GM04503 (cell line): ENCODE data around the gene PPBP.
A peak's percentile ranks its signal among the peaks of the same experiment; 100 is the strongest.

Experiments
- DNase-seq: peaks from one replicate; pipeline ENCODE4 v3.0.0-alpha.2; 2012; ENCODE audit warnings: low read depth

The PPBP gene, protein sequence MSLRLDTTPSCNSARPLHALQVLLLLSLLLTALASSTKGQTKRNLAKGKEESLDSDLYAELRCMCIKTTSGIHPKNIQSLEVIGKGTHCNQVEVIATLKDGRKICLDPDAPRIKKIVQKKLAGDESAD

DNA sequence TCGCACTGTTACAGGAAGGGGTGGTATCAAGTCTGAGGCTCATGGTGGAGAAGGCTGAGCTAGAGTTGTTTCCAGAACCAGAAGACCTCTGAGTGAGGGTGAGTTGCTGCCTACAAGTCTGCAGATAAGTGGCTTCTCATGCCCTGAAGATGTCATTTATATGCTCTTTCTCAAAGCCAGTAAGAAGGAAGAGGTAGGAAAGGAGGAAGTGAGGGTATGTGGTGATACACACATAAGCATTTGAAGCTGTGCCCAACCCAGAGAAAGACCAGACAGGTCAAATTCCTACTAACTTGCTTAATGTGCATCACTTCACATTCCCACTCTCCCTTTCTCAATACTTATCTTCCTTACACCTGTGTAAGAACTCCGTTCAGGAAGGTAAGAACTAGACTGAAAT, at the start of gene PPBP:
Gene PPBP, minus strand, starts transcription at position 130 of the 400 bp plus-strand sequence. Its CDS starts 87 bp downstream, at position 43.
- no peak for DNase-seq

DNA sequence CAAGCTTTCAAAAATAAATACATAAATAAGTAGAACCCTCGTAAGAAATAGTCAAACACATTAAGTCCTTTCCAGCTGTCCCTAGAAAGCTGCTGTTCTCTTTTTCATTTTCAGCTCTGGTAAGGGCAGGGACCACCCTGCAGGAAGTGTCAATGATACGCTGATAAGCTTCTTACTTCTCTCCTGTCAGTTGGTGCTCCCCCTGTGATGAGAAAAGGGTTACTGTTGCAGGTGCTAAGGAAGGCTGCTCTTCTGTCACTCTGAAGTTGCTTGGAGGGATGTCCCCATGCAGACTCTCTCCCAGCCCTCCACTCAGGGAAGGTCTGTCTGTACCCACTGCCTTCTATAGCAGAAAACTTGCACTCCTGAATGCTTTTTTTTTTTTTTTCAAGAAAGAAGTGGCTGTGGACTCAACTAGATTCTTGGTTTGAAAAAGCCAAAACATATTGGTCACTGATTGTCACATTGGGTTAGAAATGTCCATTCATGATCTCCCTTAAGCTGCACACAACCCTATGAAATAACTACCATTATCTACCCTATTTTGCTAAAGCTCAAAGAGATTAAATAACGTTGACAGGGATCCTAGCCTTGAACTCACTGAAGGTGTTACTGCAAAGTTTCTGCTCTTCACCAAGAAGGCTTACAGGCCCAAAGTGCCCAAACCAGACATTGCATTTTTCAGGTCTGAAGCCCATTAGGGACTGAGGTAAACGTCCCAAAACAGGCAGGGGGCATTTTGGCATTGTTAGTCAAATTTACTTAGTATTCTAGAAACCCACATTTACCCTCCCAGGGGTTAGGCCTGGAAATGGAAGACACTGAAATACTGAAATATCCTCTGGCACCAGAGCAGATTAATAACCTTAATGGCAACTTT, 49.3 kb upstream of the PPBP start:
- DNase-seq = no peak

DNA sequence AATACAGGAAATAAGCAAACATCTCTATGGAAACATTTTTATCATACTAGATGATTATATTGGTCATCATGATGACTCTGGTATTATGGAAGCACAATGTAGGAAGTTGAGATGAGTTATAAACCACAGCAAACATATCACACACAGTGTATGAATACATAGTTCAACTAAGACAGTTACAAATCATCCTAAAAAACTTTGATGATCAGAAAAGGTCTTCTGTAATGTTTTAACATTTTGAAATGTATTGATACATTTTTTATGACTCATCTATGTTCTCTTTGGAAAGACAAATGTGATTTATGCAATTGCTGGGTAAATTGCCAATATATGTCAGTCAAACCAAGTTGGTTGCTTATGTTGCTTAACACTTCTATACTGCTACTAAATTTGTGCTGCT, 45.7 kb upstream of the PPBP start:
- no peak for DNase-seq

DNA sequence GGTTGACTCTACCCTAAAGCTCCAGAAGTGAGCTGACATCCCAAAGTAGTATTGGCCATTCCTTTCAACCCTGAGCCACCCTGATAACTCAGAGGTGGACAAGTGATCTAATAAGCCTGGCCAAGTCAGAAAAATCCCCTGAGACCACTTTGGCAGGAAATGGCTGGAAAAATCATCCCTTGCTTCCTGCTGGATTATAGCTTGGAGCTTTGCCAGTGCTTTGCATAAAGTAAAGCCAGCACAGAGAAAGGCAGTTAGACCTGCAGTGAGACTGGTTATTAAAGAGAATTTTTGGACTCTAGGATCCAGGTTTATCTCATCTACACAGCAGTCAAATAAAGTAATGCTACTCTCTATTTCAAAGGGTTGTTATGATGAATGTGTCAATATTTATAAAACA, 44.1 kb upstream of the PPBP start:
- no peak for DNase-seq

DNA sequence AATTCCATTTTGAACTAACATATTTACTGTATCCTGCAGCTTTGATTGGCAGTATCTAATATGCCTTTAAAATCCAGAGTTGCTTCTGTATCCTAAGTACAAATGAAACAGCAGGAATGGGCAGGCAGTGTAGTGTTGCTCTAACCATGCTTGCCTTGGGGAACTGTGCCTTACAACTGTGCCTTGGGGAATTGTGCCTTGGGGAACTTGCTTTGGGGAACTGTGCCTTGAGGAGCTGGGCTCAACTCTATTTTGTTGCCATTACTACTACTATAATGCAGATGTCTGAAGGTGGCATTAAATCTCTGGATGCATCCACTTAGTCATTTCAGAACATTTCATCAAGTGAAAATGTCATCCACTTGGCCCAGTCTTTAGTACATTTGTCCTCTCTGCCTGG, 43.6 kb upstream of the PPBP start:
- DNase-seq = no peak

DNA sequence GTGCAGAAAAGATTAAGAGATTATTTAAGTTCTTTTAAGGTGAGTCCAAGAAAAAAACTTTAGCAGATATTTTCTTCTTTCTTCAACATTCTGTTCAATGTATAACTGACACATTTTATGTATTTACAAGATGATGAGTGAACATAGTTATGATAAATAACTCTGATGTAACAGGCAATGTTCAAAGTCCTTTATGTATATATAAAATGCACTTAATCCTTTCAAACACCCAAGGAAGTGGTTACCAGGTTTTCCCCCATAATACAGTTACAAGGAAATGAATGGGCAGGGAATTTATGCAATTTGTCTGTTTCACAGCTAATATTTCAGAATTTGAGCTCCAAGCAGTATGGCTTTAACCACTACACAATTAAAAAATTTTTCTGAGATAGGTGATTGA, 42.3 kb upstream of the PPBP start:
- no peak for DNase-seq

DNA sequence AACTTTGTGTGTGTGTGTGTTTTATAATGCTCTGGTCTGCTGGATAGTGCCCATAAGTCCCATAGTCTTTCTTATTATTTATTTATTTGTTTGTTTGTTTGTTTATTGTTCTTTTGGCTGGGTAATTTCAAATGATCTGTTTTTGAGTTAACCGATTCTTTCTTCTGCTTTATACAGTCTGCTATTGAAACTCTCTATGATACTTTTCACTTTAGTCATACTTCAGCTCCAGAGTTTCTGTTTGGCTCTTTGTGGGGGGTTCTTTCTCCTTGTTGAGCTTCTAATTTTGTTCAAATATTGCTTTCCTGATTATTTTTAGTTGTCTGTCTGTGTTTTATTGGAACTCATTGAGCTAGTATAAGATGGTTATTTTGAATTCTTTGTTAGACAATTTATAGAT, 40.5 kb upstream of the PPBP start:
- DNase-seq = no peak

DNA sequence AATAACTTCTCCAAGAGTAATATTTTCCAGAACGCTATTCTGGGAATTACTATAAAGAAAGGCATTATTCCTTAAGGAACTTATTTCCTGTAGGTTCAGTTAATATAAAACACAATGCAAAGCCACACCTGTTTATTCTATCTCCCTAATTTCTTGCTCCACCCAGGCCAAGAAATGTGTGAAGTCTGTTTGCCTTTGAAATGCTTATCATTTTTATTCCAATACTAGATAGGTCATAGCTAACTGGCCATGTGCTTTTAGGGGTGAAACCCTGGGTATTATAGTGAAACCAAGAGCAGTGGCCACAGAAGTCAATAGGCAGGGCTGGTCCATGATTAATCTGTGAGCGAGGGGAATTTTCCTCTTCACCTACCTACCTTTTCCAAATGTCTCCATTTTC, 35.7 kb upstream of the PPBP start:
- no peak for DNase-seq

DNA sequence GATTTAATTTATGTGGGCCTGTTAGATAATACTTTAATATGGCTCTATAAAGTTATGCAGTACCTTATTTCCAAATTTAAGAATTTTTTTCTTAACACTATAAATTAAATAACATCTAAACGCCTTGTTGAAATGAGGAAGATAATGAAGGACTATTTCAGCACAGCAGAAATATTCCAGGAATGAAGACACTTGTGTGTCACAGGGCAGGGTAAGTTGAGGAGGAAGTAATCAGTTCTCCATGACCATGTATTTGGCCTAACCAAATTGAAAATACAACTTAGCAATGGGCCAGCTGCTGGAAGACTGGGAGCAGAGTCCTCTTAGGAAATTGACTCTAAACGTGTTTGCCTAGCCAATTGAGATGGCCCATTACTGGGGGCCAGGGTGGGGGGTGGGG, 33.6 kb upstream of the PPBP start:
- DNase-seq = no peak

DNA sequence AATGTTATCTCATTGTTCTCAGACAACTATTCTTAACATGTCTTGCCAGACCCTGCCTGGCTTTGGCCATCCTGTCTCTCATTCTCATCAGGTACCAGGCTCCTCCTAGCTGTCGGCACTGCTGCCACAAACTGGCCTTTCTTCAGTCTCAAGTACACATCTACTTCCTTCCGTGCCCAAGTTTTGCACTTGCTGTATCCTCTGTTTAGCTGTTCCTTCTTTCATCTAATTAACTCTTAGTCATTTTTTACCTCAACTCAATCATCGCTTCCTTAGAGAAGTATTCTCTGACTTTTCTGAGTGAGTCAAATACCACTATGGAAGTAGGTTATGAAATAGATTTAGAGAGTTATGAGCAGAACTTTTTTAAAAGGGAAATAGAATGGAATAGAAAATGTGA, 30.8 kb upstream of the PPBP start:
- DNase-seq = no peak

DNA sequence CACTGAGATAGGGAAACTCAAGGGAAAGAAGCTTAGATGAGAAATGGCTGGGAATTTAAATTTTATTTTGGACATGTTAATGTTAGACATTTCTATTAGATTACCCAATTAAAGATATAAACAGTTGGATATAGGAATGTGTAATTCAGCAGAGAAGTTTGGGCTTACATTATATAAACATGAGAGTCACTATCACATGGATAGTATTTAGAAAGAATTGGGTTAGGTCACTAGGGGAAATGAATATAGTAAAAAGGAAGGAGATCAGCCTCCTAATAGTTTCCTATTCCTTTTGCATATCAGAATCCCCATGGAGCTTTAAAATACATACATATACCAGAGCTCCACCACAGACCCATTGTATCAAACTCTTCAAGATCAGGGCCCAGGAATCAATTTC, 30.1 kb upstream of the PPBP start:
- no peak for DNase-seq

DNA sequence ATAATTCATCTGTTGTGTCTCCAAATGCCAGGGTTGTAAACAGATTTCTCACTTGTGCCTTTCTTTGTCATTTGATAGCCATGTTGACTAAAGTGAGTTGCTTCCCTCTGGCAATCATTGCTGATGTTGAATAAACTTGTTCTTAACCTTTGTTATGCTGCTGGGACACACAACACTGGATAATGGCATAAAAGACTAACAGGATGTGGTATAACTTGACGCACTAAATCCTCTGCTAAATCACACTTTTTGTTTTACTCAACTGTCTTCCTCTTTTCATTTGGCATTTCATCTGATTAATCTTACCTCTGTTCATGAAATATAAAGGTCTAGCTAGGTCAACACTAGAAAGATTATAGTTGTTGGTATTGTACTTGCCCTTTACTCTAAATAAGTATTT, 28.1 kb upstream of the PPBP start:
- no peak for DNase-seq

DNA sequence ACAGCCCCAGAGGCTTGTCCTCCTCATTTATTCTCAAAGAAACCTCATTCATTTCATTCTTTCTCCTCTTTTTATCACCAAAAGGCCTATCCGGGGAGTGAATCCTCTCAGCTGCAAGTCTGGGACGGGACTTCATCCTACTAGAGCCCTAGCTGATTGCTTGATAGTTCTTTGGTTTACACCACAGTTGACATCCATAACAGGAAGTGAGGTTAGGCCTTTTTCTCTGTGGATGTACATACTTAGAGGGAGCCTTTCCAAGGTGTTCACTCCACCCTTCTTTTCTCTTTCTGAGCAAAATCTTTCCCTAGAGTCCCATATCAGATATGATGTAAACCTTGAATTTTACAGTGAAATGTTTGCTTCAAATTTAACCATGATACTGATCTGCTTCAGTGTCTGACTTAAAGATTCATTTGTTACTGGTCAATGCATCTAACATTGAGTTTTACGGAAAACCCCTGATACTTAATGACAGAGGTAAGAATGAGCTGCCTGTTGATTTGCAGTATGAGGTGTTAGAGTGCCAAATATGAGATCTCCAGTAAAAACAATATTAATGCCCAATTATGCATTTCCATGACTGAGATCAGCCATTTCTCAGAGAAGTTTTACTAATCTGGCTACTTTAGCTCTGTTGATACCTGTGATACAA, 27.3 kb upstream of the PPBP start:
- DNase-seq = no peak

DNA sequence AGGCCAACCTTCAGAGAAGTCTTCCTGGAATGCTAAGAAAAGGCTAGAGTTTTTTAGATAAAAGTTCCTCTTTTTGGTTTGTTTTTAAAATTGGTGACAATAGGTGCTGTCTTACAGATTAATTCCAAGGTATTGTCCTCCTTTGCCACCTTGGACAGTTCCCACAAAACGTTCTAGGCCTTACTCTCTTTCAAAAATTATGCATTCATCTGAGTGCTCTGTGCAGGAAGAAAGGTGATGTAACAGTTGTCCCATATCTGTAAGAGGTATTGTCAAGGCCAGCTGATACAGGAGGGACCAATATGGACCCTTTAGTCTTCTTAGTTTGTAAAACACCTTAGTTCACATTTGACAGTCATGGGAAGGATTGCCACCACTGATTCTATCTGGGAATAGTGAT, 26.3 kb upstream of the PPBP start:
- DNase-seq = no peak

DNA sequence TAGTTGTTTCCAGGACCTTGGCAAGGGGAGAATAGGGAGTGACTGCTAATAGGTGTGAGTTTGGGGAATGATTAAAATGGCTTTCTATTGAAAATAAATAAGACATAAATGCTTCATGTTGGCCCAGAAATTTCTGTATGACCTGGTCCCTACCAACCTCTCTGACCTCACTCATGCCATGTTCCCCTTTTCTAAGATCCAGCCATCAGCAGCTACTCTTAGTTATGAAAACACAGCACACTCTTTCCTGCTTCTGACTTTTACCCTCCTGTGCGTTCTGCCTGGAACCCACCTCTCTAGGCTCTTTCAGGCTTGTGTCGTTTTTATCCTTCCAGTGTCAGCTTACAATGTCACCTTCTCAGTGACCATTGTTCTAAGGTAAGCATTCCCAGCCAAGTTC, 25.3 kb upstream of the PPBP start:
- DNase-seq = no peak

DNA sequence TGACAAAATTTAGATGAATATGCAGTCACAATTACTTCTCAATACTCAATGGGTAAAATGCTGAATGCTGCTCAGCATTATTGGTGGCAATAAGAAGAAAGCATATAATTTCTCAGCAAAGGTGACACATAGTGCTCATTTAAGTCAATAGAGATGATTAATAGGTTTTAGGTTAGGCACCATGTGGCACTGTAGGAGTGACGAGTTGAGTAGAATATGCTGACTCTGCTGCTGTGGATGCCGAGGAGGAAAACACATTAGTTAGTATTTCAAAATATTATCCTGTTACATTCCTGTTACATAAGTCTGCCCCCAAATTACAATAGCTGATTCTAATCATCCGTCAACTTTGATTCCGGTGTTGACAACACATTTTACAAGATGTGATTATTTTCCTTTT, 24.1 kb upstream of the PPBP start:
- no peak for DNase-seq

DNA sequence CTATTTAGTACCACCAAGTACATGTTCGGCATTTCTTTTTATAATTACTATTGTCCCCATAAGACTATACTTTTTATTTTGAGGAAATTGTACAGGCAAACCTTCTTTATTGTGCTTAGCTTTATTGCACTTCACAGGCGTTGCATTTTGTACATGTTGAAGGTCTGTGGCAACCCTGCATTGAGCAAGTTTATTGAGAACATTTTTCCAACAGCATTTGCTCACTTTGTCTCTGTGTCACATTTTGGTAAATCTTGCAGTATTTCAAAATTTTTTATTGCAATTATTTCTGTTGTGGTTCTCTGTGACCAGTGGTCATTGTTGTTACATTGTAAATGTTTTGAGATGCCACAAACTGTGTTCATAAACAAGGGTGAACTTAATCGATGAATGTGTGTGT, 21.3 kb upstream of the PPBP start:
- no peak for DNase-seq

DNA sequence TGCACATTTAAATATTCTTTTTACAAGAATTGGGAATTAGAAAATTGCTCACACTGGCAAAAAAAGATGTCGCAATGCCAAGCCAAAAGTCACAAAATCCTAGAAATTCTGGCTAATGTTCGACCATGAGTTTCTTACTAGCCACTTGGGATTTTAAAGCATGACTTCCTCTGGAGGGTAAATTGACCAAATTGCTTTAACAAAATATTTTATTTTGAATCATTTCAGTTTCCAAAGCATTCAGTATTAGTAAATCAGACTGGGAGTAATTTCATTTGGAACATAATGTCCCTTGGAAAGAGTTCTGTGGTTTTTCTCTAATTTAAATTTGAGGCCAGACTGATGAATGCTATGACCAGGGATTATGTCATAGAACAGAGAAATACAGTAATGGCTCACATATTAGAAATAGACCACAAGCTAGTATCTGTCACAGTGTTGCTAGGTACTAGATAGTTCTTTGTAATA, 18.1 kb upstream of the PPBP start:
- DNase-seq = peak; percentile 58

DNA sequence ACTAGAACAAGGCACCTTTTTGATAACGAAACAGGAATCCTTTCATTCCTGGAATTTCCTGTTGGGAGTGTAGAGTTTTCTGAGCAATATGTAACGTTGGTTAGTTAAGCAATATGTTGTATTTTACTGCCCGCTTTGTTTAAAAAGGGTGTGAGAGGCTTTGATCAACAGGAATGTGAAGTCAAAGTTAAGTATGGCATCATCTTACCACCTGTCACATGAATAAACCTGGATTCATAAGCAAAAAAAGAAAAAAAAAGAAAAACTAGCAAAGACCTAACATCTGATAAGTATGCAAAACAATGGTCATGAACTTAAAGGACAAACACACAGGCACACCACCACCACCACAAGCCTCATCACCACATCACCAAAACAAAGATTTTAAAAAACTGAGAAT, 17.5 kb upstream of the PPBP start:
- DNase-seq = no peak

DNA sequence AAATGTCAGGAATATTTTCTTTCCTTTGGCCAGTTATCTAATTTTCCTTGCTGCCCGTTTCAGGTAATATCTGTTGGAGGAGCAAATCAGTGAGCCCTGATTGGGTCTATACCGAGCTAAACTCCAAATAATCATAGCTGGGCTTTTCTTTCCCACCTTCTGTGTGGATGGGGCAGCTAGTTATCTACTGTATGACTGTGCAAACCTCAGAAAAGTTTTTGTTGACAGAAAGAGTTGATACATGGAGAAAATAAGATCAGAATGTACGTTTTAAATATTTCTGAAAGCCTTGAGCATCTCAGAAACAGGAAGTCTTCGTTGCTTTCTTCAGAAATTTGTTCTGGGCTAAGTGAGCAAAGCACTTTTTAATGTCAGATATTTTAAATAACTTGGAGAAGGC, 16.7 kb upstream of the PPBP start:
- DNase-seq = no peak

DNA sequence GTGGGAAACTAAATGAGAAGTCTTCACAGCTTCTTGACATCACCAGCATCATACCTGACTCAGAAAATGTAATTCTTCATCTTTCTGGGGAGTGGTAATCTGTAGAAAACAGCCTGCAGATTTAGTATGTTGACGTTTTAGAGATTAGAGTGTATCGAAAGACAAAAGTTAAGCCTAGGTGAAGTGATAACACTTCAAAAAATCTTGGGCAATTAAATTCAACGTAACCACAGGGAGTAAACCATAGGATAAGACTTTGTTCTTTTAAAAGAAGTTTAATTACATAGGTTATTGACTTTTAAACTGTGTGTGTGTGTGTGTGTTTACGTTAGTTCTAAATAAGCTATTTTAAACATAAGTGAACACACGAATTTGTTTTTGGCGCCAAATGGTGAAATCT, 12.3 kb upstream of the PPBP start:
- no peak for DNase-seq

DNA sequence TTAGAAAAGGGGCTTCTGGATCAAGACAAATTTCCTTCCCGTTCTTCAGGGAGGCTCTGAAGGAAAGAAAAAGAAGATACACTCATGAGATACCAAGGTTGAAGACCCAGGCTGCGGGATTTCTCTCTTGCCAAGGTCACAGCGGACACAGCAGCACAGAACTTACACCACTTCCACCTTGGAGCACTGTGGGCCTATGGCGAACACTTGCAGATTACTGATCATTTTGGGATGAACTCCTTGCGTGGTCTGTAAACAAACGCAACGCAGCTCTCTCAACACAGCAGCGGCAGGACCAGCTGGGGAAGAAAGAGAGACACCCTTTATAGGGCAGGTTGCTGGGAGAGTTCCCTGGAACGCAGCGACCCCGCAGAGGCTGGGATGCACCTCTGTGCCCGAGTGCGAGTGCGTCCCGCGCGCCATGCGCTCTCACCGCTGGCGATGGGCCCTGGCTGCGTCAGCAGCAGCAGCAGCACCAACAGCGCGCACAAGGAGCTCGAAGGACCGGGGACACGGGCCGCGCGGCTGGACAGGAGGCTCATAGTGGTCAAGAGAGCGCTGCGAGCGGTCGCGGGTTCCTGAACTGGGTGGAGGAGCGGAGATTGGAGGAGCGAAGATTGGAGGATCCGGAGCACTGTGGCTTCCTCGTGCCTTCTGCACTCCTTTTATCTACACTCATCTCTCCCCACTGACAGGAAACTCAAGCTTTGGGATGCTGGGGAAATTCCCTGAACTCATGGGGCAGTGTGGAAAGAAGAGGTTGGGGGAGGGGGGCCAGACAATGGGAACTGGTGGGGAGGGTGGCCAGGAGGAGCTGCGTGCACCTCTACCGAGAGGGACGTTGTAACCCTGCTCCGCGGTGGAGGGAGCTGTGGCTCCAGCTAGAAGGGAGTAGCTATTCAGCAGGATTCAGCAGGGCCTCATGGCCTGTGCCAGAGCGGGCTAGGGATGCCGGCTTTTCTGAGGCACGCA, 10.3 kb upstream of the PPBP start, which contains the start of gene CXCL5:
Gene CXCL5, minus strand, starts transcription at position 638 of the 972 bp plus-strand sequence. Its CDS starts 96 bp downstream, at position 542.
- no peak for DNase-seq
